ENCODE measurements around the gene LGR4.

The LGR4 gene

DNA sequence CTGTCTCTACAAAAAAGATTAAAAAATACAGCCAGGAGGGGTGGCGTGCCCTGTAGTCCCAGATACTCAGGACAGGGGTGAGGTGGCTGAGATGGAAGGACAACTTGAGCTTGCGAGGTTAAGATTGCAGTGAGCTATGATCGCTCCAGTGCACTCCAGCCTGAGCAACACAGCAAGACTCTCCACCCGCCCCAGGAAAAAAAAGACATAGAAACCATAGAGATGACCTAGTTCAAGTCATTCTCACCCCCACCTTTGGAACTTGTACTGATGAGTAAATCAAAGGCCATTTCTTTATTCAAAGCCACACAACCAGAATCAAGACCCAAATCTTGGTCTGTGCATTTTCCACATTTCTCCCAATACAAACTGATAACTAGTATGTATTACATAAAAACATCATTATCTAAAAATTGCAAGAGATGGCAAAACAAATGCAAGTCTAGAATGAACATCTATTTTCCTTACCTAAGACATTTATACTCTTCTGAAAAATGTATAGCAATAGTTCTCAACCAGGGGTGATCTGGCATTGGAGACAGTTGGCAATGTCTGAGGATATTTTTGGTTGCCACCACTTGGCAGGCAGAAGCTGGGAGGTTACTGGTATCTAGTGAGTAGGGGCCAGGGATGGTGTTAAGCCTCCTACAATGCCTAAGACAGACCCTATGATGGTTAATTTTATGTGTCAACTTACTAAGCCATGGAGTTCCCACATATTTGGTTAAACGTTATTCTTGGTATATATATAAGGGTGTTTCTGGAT lies 34.6 kb downstream of the LGR4 start:
- no peak for DNase-seq
- TF ChIP-seq, protein P1, sequence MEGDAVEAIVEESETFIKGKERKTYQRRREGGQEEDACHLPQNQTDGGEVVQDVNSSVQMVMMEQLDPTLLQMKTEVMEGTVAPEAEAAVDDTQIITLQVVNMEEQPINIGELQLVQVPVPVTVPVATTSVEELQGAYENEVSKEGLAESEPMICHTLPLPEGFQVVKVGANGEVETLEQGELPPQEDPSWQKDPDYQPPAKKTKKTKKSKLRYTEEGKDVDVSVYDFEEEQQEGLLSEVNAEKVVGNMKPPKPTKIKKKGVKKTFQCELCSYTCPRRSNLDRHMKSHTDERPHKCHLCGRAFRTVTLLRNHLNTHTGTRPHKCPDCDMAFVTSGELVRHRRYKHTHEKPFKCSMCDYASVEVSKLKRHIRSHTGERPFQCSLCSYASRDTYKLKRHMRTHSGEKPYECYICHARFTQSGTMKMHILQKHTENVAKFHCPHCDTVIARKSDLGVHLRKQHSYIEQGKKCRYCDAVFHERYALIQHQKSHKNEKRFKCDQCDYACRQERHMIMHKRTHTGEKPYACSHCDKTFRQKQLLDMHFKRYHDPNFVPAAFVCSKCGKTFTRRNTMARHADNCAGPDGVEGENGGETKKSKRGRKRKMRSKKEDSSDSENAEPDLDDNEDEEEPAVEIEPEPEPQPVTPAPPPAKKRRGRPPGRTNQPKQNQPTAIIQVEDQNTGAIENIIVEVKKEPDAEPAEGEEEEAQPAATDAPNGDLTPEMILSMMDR (IDR thresholded peaks at IDR 0.05): no peak
- no peaks in the 10 kb centered on the region for H3K36me3 ChIP-seq
- H3K4me3 ChIP-seq: no peak overlapping the region
- H3K9me3 ChIP-seq: no peaks in the 10 kb centered on the region
- H3K4me1 ChIP-seq: peaks cover 0 to 6% (median 0%) of the 10 kb centered on the region in 4 donors
- H3K27ac ChIP-seq: no peak overlapping the region
- no peaks in the 10 kb centered on the region for H3K27me3 ChIP-seq
- intact Hi-C loops (cut with DNase I; ENCODE audit: low total_unique reads): no loop called here

DNA sequence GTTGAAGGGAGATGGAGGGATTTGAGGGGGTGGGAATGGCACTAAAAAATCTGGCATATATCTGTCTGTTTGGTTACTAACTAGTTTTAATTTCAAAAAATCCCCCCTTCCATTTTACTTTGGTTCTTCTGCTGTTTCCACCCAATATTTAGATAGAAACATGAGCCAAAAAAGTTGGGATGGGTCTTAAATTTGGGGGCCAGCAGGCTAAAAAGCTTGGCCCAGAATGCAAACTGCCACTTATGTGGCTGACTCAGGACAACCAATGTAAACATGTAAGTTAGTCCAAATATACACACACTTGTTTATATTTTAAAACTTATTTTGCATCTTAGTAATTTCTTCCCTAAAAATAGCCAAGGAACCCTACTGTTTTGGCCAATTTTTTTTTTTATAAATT lies 35.7 kb downstream of the LGR4 start:
- intact Hi-C loops (cut with DNase I; ENCODE audit: low total_unique reads): no loop called here
- Histone ChIP-seq H3K36me3 (no peaks in the 10 kb centered on the region), H3K4me1 (no peaks in the 10 kb centered on the region), H3K9me3 (no peaks in the 10 kb centered on the region), H3K4me3 (no peak overlapping the region), H3K27me3 (no peaks in the 10 kb centered on the region), H3K27ac (no peak overlapping the region)
- DNase-seq: no peak
- TF ChIP-seq, protein P1 (IDR thresholded peaks at IDR 0.05): no peak

DNA sequence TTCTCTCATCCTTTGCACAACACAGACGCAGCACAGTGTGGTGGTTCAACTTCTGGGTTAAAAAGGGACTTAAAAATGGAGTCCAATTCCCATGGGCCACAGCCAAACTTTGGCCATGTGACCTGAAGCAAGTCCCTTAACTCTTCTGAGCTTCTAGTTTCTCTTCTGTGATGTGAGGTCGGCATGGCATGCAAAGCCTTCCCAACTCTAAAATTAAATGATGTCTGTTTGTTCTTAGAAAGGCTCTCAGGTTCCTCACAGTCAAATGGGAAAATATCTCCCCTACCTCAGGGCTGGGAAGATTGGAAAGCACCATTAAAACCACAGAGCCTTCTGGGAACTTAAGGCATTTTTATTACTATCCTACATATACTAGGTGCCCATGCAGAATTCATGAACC lies 38.8 kb downstream of the LGR4 start:
- TF ChIP-seq, protein P1 (IDR thresholded peaks at IDR 0.05): no peak
- Histone ChIP-seq H3K4me3 (no peak overlapping the region), H3K27ac (no peak overlapping the region), H3K4me1 (peaks cover 0 to 8% (median 3%) of the 10 kb centered on the region in 4 donors), H3K9me3 (no peaks in the 10 kb centered on the region), H3K36me3 (no peaks in the 10 kb centered on the region), H3K27me3 (no peaks in the 10 kb centered on the region)
- DNase-seq: no peak
- intact Hi-C loops (cut with DNase I; ENCODE audit: low total_unique reads): no loop called here

DNA sequence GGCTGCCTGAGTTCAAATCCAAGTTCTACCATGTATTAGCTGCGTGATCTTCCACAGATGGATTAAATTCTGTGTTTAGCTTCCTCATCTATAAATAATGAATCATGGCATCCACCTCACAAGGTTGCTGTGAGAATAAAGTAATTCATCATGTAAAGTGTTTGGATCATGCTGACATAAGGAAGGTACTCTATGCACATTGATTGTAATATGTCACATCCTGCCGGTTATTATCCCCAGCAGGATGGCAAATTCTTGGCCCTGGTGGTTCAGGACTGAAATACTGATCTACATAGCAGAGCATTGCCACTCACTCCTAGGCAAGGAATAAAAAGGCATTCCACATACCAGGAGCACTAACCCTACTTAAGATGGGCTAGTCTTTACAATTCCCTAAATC lies 40.8 kb downstream of the LGR4 start:
- no peak for DNase-seq
- no peaks in the 10 kb centered on the region for H3K27me3 ChIP-seq
- H3K4me3 ChIP-seq: no peak overlapping the region
- intact Hi-C loops (cut with DNase I; ENCODE audit: low total_unique reads): no loop called here
- TF ChIP-seq, protein P1 (IDR thresholded peaks at IDR 0.05): no peak
- H3K27ac ChIP-seq: no peak overlapping the region
- H3K4me1 ChIP-seq: peaks cover 0 to 21% (median 10%) of the 10 kb centered on the region in 4 donors
- H3K36me3 ChIP-seq: no peaks in the 10 kb centered on the region
- H3K9me3 ChIP-seq: no peaks in the 10 kb centered on the region

DNA sequence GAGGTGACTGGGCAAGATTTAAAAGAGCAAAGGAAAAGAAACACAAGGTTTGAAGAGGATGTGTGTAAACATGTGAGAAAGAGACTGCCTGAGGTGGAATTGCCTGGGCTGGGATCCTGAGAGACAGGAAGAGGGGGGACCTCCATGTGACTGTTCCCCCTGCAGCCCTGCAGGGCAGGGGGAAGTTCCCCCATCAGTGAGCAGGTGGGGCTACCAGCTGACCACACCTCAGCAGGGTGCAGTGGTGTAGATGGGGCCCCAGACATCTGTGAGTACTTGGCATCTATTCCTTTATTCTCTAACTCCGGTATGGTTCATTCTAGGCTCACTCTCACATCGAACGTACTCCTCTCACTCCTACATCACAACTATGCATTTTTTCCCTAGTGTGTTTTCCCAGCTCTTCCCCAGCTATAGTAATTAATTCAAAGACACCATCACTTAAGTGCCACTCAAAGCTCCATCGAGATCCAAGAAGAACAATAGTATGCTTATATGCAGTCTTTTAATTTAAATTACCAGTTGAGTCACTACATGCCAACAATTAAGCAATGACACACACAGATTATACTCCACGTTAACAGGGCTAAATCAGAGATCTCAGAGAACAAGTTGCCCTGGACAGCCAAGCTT lies 42.7 kb downstream of the LGR4 start:
- intact Hi-C loops (cut with DNase I; ENCODE audit: low total_unique reads): no loop called here
- H3K9me3 ChIP-seq: no peaks in the 10 kb centered on the region
- no peak overlapping the region for H3K27ac ChIP-seq
- no peak for DNase-seq
- no peak overlapping the region for H3K4me3 ChIP-seq
- no peaks in the 10 kb centered on the region for H3K36me3 ChIP-seq
- H3K4me1 ChIP-seq: peaks cover 0 to 28% (median 11%) of the 10 kb centered on the region in 4 donors
- TF ChIP-seq, protein P1 (IDR thresholded peaks at IDR 0.05): no peak
- no peaks in the 10 kb centered on the region for H3K27me3 ChIP-seq
